Measurements from ENCODE around the gene TNFRSF19.

Gene TNFRSF19

GRCh38 chr13:23643338-23644125, 73.3 kb downstream of the TNFRSF19 start:
- no peak for DNase-seq (ENCODE audit: insufficient read length, low spot score)
- TF ChIP-seq POU2F2 (IDR thresholded peaks at IDR 0.05; ENCODE audit: low read depth, low read length): no peak
- TF ChIP-seq POLR2AphosphoS5 (IDR thresholded peaks at IDR 0.05; ENCODE audit: low read depth, low read length): no peak
- TF ChIP-seq TAF1 (IDR thresholded peaks at IDR 0.05; ENCODE audit: low read depth, low read length): no peak
- TF ChIP-seq POLR2A (IDR thresholded peaks at IDR 0.05; ENCODE audit: low read depth, low read length): no peak
- no peak for TF ChIP-seq PAX5 (IDR thresholded peaks at IDR 0.05; ENCODE audit: insufficient read depth, low read length, severe bottlenecking)
- TF ChIP-seq SPI1 (IDR thresholded peaks at IDR 0.05; ENCODE audit: low read depth, low read length): no peak
- no peak for FAIRE-seq

GRCh38 chr13:23644126-23644419, 73.9 kb downstream of the TNFRSF19 start:
- FAIRE-seq: no peak

GRCh38 chr13:23644527-23645138, 74.4 kb downstream of the TNFRSF19 start:
- DNase-seq (ENCODE audit: insufficient read length, low spot score) (no peak), FAIRE-seq (no peak)
- TF ChIP-seq SPI1 (IDR thresholded peaks at IDR 0.05; ENCODE audit: low read depth, low read length) (no peak), PAX5 (IDR thresholded peaks at IDR 0.05; ENCODE audit: insufficient read depth, low read length, severe bottlenecking) (no peak), POLR2AphosphoS5 (IDR thresholded peaks at IDR 0.05; ENCODE audit: low read depth, low read length) (no peak), POU2F2 (IDR thresholded peaks at IDR 0.05; ENCODE audit: low read depth, low read length) (no peak), POLR2A (IDR thresholded peaks at IDR 0.05; ENCODE audit: low read depth, low read length) (no peak), TAF1 (IDR thresholded peaks at IDR 0.05; ENCODE audit: low read depth, low read length) (no peak)

More at GRCh38 chr13:23644126-23644419, 73.9 kb downstream of the TNFRSF19 start:
- no peak for TF ChIP-seq PAX5 (IDR thresholded peaks at IDR 0.05; ENCODE audit: insufficient read depth, low read length, severe bottlenecking)
- no peak for TF ChIP-seq TAF1 (IDR thresholded peaks at IDR 0.05; ENCODE audit: low read depth, low read length)
- DNase-seq (ENCODE audit: insufficient read length, low spot score): no peak

- FAIRE-seq (no peak), DNase-seq (ENCODE audit: insufficient read length, low spot score) (no peak)
- TF ChIP-seq SPI1 (IDR thresholded peaks at IDR 0.05; ENCODE audit: low read depth, low read length): no peak
- no peak for TF ChIP-seq TAF1 (IDR thresholded peaks at IDR 0.05; ENCODE audit: low read depth, low read length)
- TF ChIP-seq PAX5 (IDR thresholded peaks at IDR 0.05; ENCODE audit: insufficient read depth, low read length, severe bottlenecking): no peak
- TF ChIP-seq POLR2A (IDR thresholded peaks at IDR 0.05; ENCODE audit: low read depth, low read length): no peak
- TF ChIP-seq POU2F2 (IDR thresholded peaks at IDR 0.05; ENCODE audit: low read depth, low read length): no peak
- TF ChIP-seq POLR2AphosphoS5 (IDR thresholded peaks at IDR 0.05; ENCODE audit: low read depth, low read length): no peak
Observed at GRCh38 chr13:23645851-23646250, 75.6 kb downstream of the TNFRSF19 start.

- DNase-seq (ENCODE audit: insufficient read length, low spot score): no peak
- no peak for FAIRE-seq
- TF ChIP-seq POLR2A (IDR thresholded peaks at IDR 0.05; ENCODE audit: low read depth, low read length) (no peak), TAF1 (IDR thresholded peaks at IDR 0.05; ENCODE audit: low read depth, low read length) (no peak), POLR2AphosphoS5 (IDR thresholded peaks at IDR 0.05; ENCODE audit: low read depth, low read length) (no peak), POU2F2 (IDR thresholded peaks at IDR 0.05; ENCODE audit: low read depth, low read length) (no peak), SPI1 (IDR thresholded peaks at IDR 0.05; ENCODE audit: low read depth, low read length) (no peak), PAX5 (IDR thresholded peaks at IDR 0.05; ENCODE audit: insufficient read depth, low read length, severe bottlenecking) (no peak)
Observed at GRCh38 chr13:23651439-23651838, 81.2 kb downstream of the TNFRSF19 start.

GRCh38 chr13:23651887-23652286, 81.7 kb downstream of the TNFRSF19 start:
- TF ChIP-seq POU2F2 (IDR thresholded peaks at IDR 0.05; ENCODE audit: low read depth, low read length) (no peak), POLR2A (IDR thresholded peaks at IDR 0.05; ENCODE audit: low read depth, low read length) (no peak), SPI1 (IDR thresholded peaks at IDR 0.05; ENCODE audit: low read depth, low read length) (no peak), PAX5 (IDR thresholded peaks at IDR 0.05; ENCODE audit: insufficient read depth, low read length, severe bottlenecking) (no peak), POLR2AphosphoS5 (IDR thresholded peaks at IDR 0.05; ENCODE audit: low read depth, low read length) (no peak), TAF1 (IDR thresholded peaks at IDR 0.05; ENCODE audit: low read depth, low read length) (no peak)
- no peak for DNase-seq (ENCODE audit: insufficient read length, low spot score)
- FAIRE-seq: no peak

- FAIRE-seq: peak; percentile 63
- TF ChIP-seq POLR2AphosphoS5 (IDR thresholded peaks at IDR 0.05; ENCODE audit: low read depth, low read length): no peak
- no peak for TF ChIP-seq PAX5 (IDR thresholded peaks at IDR 0.05; ENCODE audit: insufficient read depth, low read length, severe bottlenecking)
- TF ChIP-seq POLR2A (IDR thresholded peaks at IDR 0.05; ENCODE audit: low read depth, low read length): no peak
- TF ChIP-seq SPI1 (IDR thresholded peaks at IDR 0.05; ENCODE audit: low read depth, low read length): no peak
- TF ChIP-seq TAF1 (IDR thresholded peaks at IDR 0.05; ENCODE audit: low read depth, low read length): no peak
- TF ChIP-seq POU2F2 (IDR thresholded peaks at IDR 0.05; ENCODE audit: low read depth, low read length): no peak
- no peak for DNase-seq (ENCODE audit: insufficient read length, low spot score)
Observed at GRCh38 chr13:23652909-23653726, 82.9 kb downstream of the TNFRSF19 start.

- no peak for TF ChIP-seq SPI1 (IDR thresholded peaks at IDR 0.05; ENCODE audit: low read depth, low read length)
- TF ChIP-seq PAX5 (IDR thresholded peaks at IDR 0.05; ENCODE audit: insufficient read depth, low read length, severe bottlenecking): no peak
- no peak for TF ChIP-seq POU2F2 (IDR thresholded peaks at IDR 0.05; ENCODE audit: low read depth, low read length)
- no peak for TF ChIP-seq TAF1 (IDR thresholded peaks at IDR 0.05; ENCODE audit: low read depth, low read length)
- TF ChIP-seq POLR2A (IDR thresholded peaks at IDR 0.05; ENCODE audit: low read depth, low read length): no peak
- no peak for TF ChIP-seq POLR2AphosphoS5 (IDR thresholded peaks at IDR 0.05; ENCODE audit: low read depth, low read length)
- FAIRE-seq: peak; percentile 68
- DNase-seq (ENCODE audit: insufficient read length, low spot score): no peak
Observed at GRCh38 chr13:23654111-23655110, 84.2 kb downstream of the TNFRSF19 start.
